ENCODE data around the gene GTPBP2.

DNA sequence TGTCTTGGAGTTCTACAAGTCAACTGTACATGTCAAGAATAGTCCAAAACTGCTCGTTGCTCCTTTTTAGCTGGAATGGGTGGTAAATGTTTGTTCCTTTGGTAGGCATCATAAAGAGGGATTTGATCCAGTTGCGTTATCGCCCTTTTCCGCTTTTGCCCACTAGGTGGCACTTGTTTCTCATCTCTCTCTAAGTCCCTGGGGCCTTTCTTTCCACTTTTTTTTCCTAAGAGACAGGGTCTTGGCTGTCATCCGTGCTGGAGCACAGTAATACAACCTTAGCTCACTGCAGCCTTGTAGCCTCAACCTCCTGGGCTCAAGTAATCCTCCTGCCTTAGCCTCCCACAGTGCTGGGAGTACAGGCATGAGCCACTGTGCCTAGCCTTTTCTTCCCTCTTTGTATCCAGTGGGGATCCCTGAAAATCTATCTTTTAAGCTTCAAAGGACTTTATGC, 20.7 kb downstream of the GTPBP2 start:
- TF ChIP-seq CREB1 (CRISPR knock-in tag; IDR thresholded peaks at IDR 0.05) (no peak), NFYB (CRISPR knock-in tag; conservative IDR thresholded peaks at IDR 0.05; ENCODE audit: low read depth) (no peak), NR2C2 (CRISPR knock-in tag; IDR thresholded peaks at IDR 0.05) (no peak), MYBL2 (CRISPR knock-in tag; IDR thresholded peaks at IDR 0.05) (no peak), ATF1 (CRISPR knock-in tag; IDR thresholded peaks at IDR 0.05) (no peak), ETV6 (CRISPR knock-in tag; IDR thresholded peaks at IDR 0.05) (no peak)
- TF ChIP-seq, protein P1, sequence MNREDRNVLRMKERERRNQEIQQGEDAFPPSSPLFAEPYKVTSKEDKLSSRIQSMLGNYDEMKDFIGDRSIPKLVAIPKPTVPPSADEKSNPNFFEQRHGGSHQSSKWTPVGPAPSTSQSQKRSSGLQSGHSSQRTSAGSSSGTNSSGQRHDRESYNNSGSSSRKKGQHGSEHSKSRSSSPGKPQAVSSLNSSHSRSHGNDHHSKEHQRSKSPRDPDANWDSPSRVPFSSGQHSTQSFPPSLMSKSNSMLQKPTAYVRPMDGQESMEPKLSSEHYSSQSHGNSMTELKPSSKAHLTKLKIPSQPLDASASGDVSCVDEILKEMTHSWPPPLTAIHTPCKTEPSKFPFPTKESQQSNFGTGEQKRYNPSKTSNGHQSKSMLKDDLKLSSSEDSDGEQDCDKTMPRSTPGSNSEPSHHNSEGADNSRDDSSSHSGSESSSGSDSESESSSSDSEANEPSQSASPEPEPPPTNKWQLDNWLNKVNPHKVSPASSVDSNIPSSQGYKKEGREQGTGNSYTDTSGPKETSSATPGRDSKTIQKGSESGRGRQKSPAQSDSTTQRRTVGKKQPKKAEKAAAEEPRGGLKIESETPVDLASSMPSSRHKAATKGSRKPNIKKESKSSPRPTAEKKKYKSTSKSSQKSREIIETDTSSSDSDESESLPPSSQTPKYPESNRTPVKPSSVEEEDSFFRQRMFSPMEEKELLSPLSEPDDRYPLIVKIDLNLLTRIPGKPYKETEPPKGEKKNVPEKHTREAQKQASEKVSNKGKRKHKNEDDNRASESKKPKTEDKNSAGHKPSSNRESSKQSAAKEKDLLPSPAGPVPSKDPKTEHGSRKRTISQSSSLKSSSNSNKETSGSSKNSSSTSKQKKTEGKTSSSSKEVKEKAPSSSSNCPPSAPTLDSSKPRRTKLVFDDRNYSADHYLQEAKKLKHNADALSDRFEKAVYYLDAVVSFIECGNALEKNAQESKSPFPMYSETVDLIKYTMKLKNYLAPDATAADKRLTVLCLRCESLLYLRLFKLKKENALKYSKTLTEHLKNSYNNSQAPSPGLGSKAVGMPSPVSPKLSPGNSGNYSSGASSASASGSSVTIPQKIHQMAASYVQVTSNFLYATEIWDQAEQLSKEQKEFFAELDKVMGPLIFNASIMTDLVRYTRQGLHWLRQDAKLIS (CRISPR knock-in tag; IDR thresholded peaks at IDR 0.05; ENCODE audit: borderline replicate concordance) = no peak
- TF ChIP-seq, protein P2, sequence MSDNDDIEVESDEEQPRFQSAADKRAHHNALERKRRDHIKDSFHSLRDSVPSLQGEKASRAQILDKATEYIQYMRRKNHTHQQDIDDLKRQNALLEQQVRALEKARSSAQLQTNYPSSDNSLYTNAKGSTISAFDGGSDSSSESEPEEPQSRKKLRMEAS (CRISPR knock-in tag; IDR thresholded peaks at IDR 0.05) = no peak
- TF ChIP-seq, protein P3, sequence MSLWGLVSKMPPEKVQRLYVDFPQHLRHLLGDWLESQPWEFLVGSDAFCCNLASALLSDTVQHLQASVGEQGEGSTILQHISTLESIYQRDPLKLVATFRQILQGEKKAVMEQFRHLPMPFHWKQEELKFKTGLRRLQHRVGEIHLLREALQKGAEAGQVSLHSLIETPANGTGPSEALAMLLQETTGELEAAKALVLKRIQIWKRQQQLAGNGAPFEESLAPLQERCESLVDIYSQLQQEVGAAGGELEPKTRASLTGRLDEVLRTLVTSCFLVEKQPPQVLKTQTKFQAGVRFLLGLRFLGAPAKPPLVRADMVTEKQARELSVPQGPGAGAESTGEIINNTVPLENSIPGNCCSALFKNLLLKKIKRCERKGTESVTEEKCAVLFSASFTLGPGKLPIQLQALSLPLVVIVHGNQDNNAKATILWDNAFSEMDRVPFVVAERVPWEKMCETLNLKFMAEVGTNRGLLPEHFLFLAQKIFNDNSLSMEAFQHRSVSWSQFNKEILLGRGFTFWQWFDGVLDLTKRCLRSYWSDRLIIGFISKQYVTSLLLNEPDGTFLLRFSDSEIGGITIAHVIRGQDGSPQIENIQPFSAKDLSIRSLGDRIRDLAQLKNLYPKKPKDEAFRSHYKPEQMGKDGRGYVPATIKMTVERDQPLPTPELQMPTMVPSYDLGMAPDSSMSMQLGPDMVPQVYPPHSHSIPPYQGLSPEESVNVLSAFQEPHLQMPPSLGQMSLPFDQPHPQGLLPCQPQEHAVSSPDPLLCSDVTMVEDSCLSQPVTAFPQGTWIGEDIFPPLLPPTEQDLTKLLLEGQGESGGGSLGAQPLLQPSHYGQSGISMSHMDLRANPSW (CRISPR knock-in tag; conservative IDR thresholded peaks at IDR 0.05; ENCODE audit: low read depth) = no peak
- TF ChIP-seq, protein P4, sequence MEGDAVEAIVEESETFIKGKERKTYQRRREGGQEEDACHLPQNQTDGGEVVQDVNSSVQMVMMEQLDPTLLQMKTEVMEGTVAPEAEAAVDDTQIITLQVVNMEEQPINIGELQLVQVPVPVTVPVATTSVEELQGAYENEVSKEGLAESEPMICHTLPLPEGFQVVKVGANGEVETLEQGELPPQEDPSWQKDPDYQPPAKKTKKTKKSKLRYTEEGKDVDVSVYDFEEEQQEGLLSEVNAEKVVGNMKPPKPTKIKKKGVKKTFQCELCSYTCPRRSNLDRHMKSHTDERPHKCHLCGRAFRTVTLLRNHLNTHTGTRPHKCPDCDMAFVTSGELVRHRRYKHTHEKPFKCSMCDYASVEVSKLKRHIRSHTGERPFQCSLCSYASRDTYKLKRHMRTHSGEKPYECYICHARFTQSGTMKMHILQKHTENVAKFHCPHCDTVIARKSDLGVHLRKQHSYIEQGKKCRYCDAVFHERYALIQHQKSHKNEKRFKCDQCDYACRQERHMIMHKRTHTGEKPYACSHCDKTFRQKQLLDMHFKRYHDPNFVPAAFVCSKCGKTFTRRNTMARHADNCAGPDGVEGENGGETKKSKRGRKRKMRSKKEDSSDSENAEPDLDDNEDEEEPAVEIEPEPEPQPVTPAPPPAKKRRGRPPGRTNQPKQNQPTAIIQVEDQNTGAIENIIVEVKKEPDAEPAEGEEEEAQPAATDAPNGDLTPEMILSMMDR (IDR thresholded peaks at IDR 0.05) = peak; percentile 76
- TF ChIP-seq, protein P5, sequence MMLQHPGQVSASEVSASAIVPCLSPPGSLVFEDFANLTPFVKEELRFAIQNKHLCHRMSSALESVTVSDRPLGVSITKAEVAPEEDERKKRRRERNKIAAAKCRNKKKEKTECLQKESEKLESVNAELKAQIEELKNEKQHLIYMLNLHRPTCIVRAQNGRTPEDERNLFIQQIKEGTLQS (CRISPR knock-in tag; conservative IDR thresholded peaks at IDR 0.05) = no peak
